SK-N-SH treated with all-trans-retinoic acid at 6 μM for 48 hours (cell line): ENCODE results near the gene STYXL1.
"Not testable (repeated sequence)": the region's sequence is repeated elsewhere in the genome, so short reads cannot be mapped to it uniquely, and the experiment has no call there.

Source experiments
- ATAC-seq: fragments of 200-7000 bp; cut with Tn5 transposase; 3 replicates; pipeline ENCODE4 v1.9.1; 2020; ENCODE audit warnings: mild to moderate bottlenecking, moderate library complexity
- BACH2 ChIP-seq: fragments of 250-450 bp; sonication (Bioruptor Pico); IDR thresholded peaks from 2 replicates; pipeline ENCODE4 v1.9.0; 2021; ENCODE audit warnings: mild to moderate bottlenecking, borderline replicate concordance
- CREB5 ChIP-seq: fragments of 250-450 bp; sonication (Bioruptor Pico); IDR thresholded peaks from 2 replicates; pipeline ENCODE4 v1.5.1; 2020; ENCODE audit warnings: low read depth, mild to moderate bottlenecking, moderate library complexity
- CSDC2 ChIP-seq: fragments of 250-450 bp; sonication (Bioruptor Pico); IDR thresholded peaks from 2 replicates; pipeline ENCODE4 v1.5.0; 2020; ENCODE audit warnings: mild to moderate bottlenecking, moderate library complexity
- CSRNP3 ChIP-seq: fragments of 250-450 bp; sonication (Bioruptor Pico); IDR thresholded peaks from 2 replicates; pipeline ENCODE4 v1.5.1; 2021; ENCODE audit warnings: mild to moderate bottlenecking, moderate library complexity
- ESRRG ChIP-seq: fragments of 250-450 bp; sonication (Bioruptor Pico); IDR thresholded peaks from 2 replicates; pipeline ENCODE4 v1.6.1; 2021; ENCODE audit warnings: mild to moderate bottlenecking
- GLIS3 ChIP-seq: fragments of 250-450 bp; sonication (Bioruptor Pico); IDR thresholded peaks from 2 replicates; pipeline ENCODE4 v1.5.0; 2020; ENCODE audit warnings: mild to moderate bottlenecking, moderate library complexity
- ISL1 ChIP-seq: fragments of 250-450 bp; sonication (Bioruptor Pico); IDR thresholded peaks from 2 replicates; pipeline ENCODE4 v2.1.2; 2022; ENCODE audit warnings: mild to moderate bottlenecking, moderate library complexity
- OSR1 ChIP-seq: fragments of 250-450 bp; sonication (Bioruptor Pico); IDR thresholded peaks from 2 replicates; pipeline ENCODE4 v1.8.0; 2022; ENCODE audit warnings: moderate library complexity, mild to moderate bottlenecking, inconsistent platforms
- PATZ1 ChIP-seq: fragments of 250-450 bp; sonication (Bioruptor Pico); IDR thresholded peaks from 2 replicates; pipeline ENCODE4 v1.8.0; 2020; ENCODE audit warnings: mild to moderate bottlenecking, moderate library complexity, borderline replicate concordance
- POU6F1 ChIP-seq: fragments of 250-450 bp; sonication (Bioruptor Pico); IDR thresholded peaks from 2 replicates; pipeline ENCODE4 v1.8.0; 2021; ENCODE audit warnings: low read depth, mild to moderate bottlenecking, moderate library complexity, borderline replicate concordance
- PPARA ChIP-seq: fragments of 250-450 bp; sonication (Bioruptor Pico); IDR thresholded peaks from 2 replicates; pipeline ENCODE4 v1.5.0; 2020; ENCODE audit warnings: mild to moderate bottlenecking, borderline replicate concordance
- RARB ChIP-seq: fragments of 250-450 bp; sonication (Bioruptor Pico); IDR thresholded peaks from 2 replicates; pipeline ENCODE4 v1.8.0; 2021; ENCODE audit warnings: mild to moderate bottlenecking, moderate library complexity
- SNAI2 ChIP-seq: fragments of 250-450 bp; sonication (Bioruptor Pico); IDR thresholded peaks from 2 replicates; pipeline ENCODE4 v1.5.0; 2020; ENCODE audit warnings: mild to moderate bottlenecking, moderate library complexity
- TOX ChIP-seq: fragments of 250-450 bp; sonication (Bioruptor Pico); IDR thresholded peaks from 2 replicates; pipeline ENCODE4 v1.8.0; 2021; ENCODE audit warnings: mild to moderate bottlenecking, moderate library complexity, borderline replicate concordance
- TSHZ2 ChIP-seq: fragments of 250-450 bp; sonication (Bioruptor Pico); IDR thresholded peaks from 2 replicates; pipeline ENCODE4 v1.5.0; 2020; ENCODE audit warnings: mild to moderate bottlenecking, moderate library complexity
- ZC3H10 ChIP-seq: fragments of 250-450 bp; sonication (Bioruptor Pico); IDR thresholded peaks from 2 replicates; pipeline ENCODE4 v1.5.1; 2021; ENCODE audit warnings: mild to moderate bottlenecking, moderate library complexity
- ZFP3 ChIP-seq: fragments of 250-450 bp; sonication (Bioruptor Pico); IDR thresholded peaks from 2 replicates; pipeline ENCODE4 v1.5.0; 2020; ENCODE audit warnings: mild to moderate bottlenecking, moderate library complexity
- ZFP30 ChIP-seq: fragments of 450-650 bp; formaldehyde crosslinking; IDR thresholded peaks from 2 replicates; pipeline ENCODE4 v1.5.0; 2022; ENCODE audit warnings: mild to moderate bottlenecking, moderate library complexity
- ZNF565 ChIP-seq: fragments of 450-650 bp; formaldehyde crosslinking; conservative IDR thresholded peaks from 2 replicates; pipeline ENCODE4 v1.5.0; 2020; ENCODE audit warnings: low read depth, mild to moderate bottlenecking, moderate library complexity
- ZNF70 ChIP-seq: fragments of 450-650 bp; formaldehyde crosslinking; IDR thresholded peaks from 2 replicates; pipeline ENCODE4 v1.5.0; 2020; ENCODE audit warnings: mild to moderate bottlenecking, moderate library complexity
- ZNF8 ChIP-seq: fragments of 450-650 bp; formaldehyde crosslinking; IDR thresholded peaks from 2 replicates; pipeline ENCODE4 v1.5.0; 2020; ENCODE audit warnings: mild to moderate bottlenecking, moderate library complexity

Gene STYXL1

GRCh38 chr7:76008156-76008687 is 39.6 kb downstream of the STYXL1 start:
- no peak for ATAC-seq
- TF ChIP-seq RARB (CRISPR knock-in tag) (no peak), CREB5 (CRISPR knock-in tag) (no peak), ISL1 (no peak), ZFP30 (CRISPR knock-in tag) (no peak), TOX (no peak), SNAI2 (CRISPR knock-in tag) (no peak), ZNF8 (no peak), BACH2 (no peak), CSRNP3 (CRISPR knock-in tag) (no peak), ZNF70 (no peak), ESRRG (CRISPR knock-in tag) (no peak), ZFP3 (CRISPR knock-in tag) (no peak)

- not testable (repeated sequence) for ATAC-seq
Observed at GRCh38 chr7:76005004-76005403, 42.8 kb downstream of the STYXL1 start.

GRCh38 chr7:76003351-76003750 is 44.4 kb downstream of the STYXL1 start:
- TF ChIP-seq RARB (CRISPR knock-in tag) (no peak), PPARA (CRISPR knock-in tag) (no peak), CSRNP3 (CRISPR knock-in tag) (no peak), POU6F1 (CRISPR knock-in tag) (no peak), ZNF70 (no peak), ZNF8 (no peak), ISL1 (no peak), ZFP30 (CRISPR knock-in tag) (no peak), SNAI2 (CRISPR knock-in tag) (no peak), PATZ1 (CRISPR knock-in tag) (no peak), GLIS3 (CRISPR knock-in tag) (no peak)
- TF ChIP-seq, all 23 proteins: peak for 0
- no peak for ATAC-seq

GRCh38 chr7:76002822-76003221 is 45.0 kb downstream of the STYXL1 start:
- ATAC-seq = no peak
- no peak for TF ChIP-seq POU6F1 (CRISPR knock-in tag)
- TF ChIP-seq ZC3H10 (CRISPR knock-in tag) = no peak
- no peak for TF ChIP-seq ZNF565
- no peak for TF ChIP-seq TOX
- TF ChIP-seq CSDC2 = no peak
- no peak for TF ChIP-seq ESRRG (CRISPR knock-in tag)
- TF ChIP-seq TSHZ2 (CRISPR knock-in tag) = no peak
- no peak for TF ChIP-seq RARB (CRISPR knock-in tag)
- no peak for TF ChIP-seq PATZ1 (CRISPR knock-in tag)
- no peak for TF ChIP-seq ZNF70
- TF ChIP-seq ZNF8 = no peak
- TF ChIP-seq OSR1 (CRISPR knock-in tag) = no peak
- no peak for TF ChIP-seq BACH2
- no peak for TF ChIP-seq ZFP3 (CRISPR knock-in tag)
